SK-N-SH (cell line): ENCODE data around the gene NF2. TPM values are rescaled to one million over a fixed set of nuclear protein-coding genes. Genes with fewer than 3 reads are reported as not detected.

Experiments used
- CTCF ChIA-PET: fragments of 300-600, 350-600 bp; formaldehyde crosslinking; extraction: SDS; loops from one replicate; lab custom pipeline; 2021; lab: Yijun Ruan, JAX
- POLR2A ChIA-PET: fragments of 350-600 bp; sonication (Branson Sonifier 250); formaldehyde crosslinking; extraction: SDS; loops from one replicate; lab custom pipeline; 2020; ENCODE audit warnings: antibody characterized with exemption, inconsistent platforms; lab: Yijun Ruan, JAX
- DNase-seq: peaks from one replicate; pipeline ENCODE4 v3.0.0; 2012
- H2AFZ ChIP-seq: fragments of 200-600 bp; sonication (generic); 2 replicates; pipeline ENCODE4 v1.8.1; 2016; ENCODE audit warnings: antibody characterized with exemption, mild to moderate bottlenecking, low read depth
- H3F3A ChIP-seq: fragments of 200-600 bp; sonication (generic); replicated peaks from 2 replicates; pipeline ENCODE3; 2016; ENCODE audit warnings: antibody characterized with exemption, mild to moderate bottlenecking; ENCODE audit not compliant: insufficient read depth
- H3K27ac ChIP-seq, 2 experiments: fragments of 200-500 bp in 1 of 2; fragments of 200-600 bp in 1 of 2; sonication (Bioruptor generic) in 1 of 2; sonication (generic), shearing (Covaris generic) in 1 of 2; 2 replicates each; pipeline versions ENCODE4 v1.5.1 to v1.6.1; 2014 to 2016; ENCODE audit warnings: low read depth in 2 of 2, inconsistent platforms in 1 of 2, low read length in 1 of 2, mild to moderate bottlenecking in 1 of 2, mixed read lengths in 1 of 2
- H3K27me3 ChIP-seq: fragments of 200-600 bp; sonication (generic), shearing (Covaris generic); 2 replicates; pipeline ENCODE4 v1.6.1; 2016; ENCODE audit warnings: mixed run types; ENCODE audit not compliant: insufficient read depth
- H3K36me3 ChIP-seq, 2 experiments: fragments of 200-500 bp in 1 of 2; fragments of 200-600 bp in 1 of 2; sonication (Bioruptor generic) in 1 of 2; sonication (generic) in 1 of 2; replicated peaks in 1 of 2; 2 replicates each; pipeline versions ENCODE3 to v1.5.1; 2014 to 2016; ENCODE audit warnings: low read length in 1 of 2, mild to moderate bottlenecking in 1 of 2; ENCODE audit not compliant: insufficient read depth in 2 of 2, control insufficient read depth in 1 of 2
- H3K4me1 ChIP-seq, 2 experiments: fragments of 200-500 bp in 1 of 2; fragments of 200-600 bp in 1 of 2; sonication (Bioruptor generic) in 1 of 2; sonication (generic), shearing (Covaris generic) in 1 of 2; 2 replicates each; pipeline versions ENCODE4 v1.5.1 to v1.6.1; 2014 to 2016; ENCODE audit warnings: low read depth in 1 of 2, low read length in 1 of 2, mixed run types in 1 of 2; ENCODE audit not compliant: insufficient read depth in 2 of 2, control insufficient read depth in 1 of 2
- H3K4me2 ChIP-seq: fragments of 200-600 bp; sonication (generic), shearing (Covaris generic); 2 replicates; pipeline ENCODE4 v1.6.1; 2017; ENCODE audit warnings: mixed run types
- H3K4me3 ChIP-seq, 2 experiments: fragments of 200-500 bp in 1 of 2; fragments of 200-600 bp in 1 of 2; sonication (Bioruptor generic) in 1 of 2; sonication (generic), shearing (Covaris generic) in 1 of 2; 2 replicates each; pipeline versions ENCODE4 v1.5.1 to v1.8.1; 2014 to 2016; ENCODE audit warnings: low read depth in 2 of 2, inconsistent platforms in 1 of 2, low read length in 1 of 2, mild to moderate bottlenecking in 1 of 2, mixed read lengths in 1 of 2, moderate library complexity in 1 of 2
- H3K79me2 ChIP-seq: fragments of 200-600 bp; sonication (generic); 2 replicates; pipeline ENCODE4 v1.8.1; 2017; ENCODE audit warnings: mild to moderate bottlenecking; ENCODE audit not compliant: insufficient read depth
- H3K9ac ChIP-seq: fragments of 200-600 bp; sonication (generic); 2 replicates; pipeline ENCODE4 v1.6.1; 2017; ENCODE audit warnings: mixed run types
- H3K9me2 ChIP-seq: fragments of 200-600 bp; sonication (generic); 2 replicates; pipeline ENCODE4 v1.6.1; 2017; ENCODE audit warnings: mixed run types
- H3K9me3 ChIP-seq: fragments of 200-600 bp; sonication (generic); 2 replicates; pipeline ENCODE4 v1.6.1; 2017; ENCODE audit warnings: mixed run types, mild to moderate bottlenecking, moderate library complexity
- H4K20me1 ChIP-seq: fragments of 200-600 bp; sonication (generic); 2 replicates; pipeline ENCODE4 v1.6.1; 2017; ENCODE audit warnings: mild to moderate bottlenecking, mixed run types; ENCODE audit not compliant: insufficient read depth
- CHD2 ChIP-seq: fragments of 150-350 bp; IDR thresholded peaks from 2 replicates; pipeline ENCODE4 v1.6.1; 2018; ENCODE audit warnings: low read length; ENCODE audit not compliant: partially characterized antibody
- ELF1 ChIP-seq: IDR thresholded peaks from 2 replicates; pipeline ENCODE4 v1.4.0; 2012
- FOSL2 ChIP-seq: IDR thresholded peaks from 2 replicates; pipeline ENCODE4 v1.4.0; 2012; ENCODE audit warnings: low read depth, mild to moderate bottlenecking, moderate library complexity, borderline replicate concordance
- FOXM1 ChIP-seq: IDR thresholded peaks from 2 replicates; pipeline ENCODE4 v1.4.0; 2012; ENCODE audit warnings: low read depth, mild to moderate bottlenecking
- GATA2 ChIP-seq: sonication (generic); formaldehyde crosslinking; IDR thresholded peaks from 2 replicates; pipeline ENCODE4 v1.5.0; 2020; ENCODE audit warnings: mild to moderate bottlenecking, missing genetic modification reagents
- IRF3 ChIP-seq: fragments of 150-350 bp; IDR thresholded peaks from 2 replicates; pipeline ENCODE4 v1.6.1; 2016; ENCODE audit warnings: mild to moderate bottlenecking, low read depth, low read length
- MEF2A ChIP-seq: IDR thresholded peaks from 2 replicates; pipeline ENCODE4 v1.4.0; 2012; ENCODE audit warnings: low read depth, borderline replicate concordance
- MXI1 ChIP-seq: IDR thresholded peaks from 2 replicates; pipeline ENCODE4 v1.6.1; 2012; ENCODE audit warnings: mild to moderate bottlenecking, low read depth, low read length, improper control_type of control experiment
- NRF1 ChIP-seq: IDR thresholded peaks from 2 replicates; pipeline ENCODE4 v1.6.1; 2012; ENCODE audit warnings: low read depth, mild to moderate bottlenecking, low read length
- POLR2AphosphoS5 ChIP-seq: IDR thresholded peaks from 2 replicates; pipeline ENCODE4 v1.6.1; 2012; ENCODE audit warnings: low read depth, low read length
- RAD21 ChIP-seq: IDR thresholded peaks from 2 replicates; pipeline ENCODE4 v1.6.1; 2012; ENCODE audit warnings: mild to moderate bottlenecking, low read length
- REST ChIP-seq: IDR thresholded peaks from 2 replicates; pipeline ENCODE4 v1.6.1; 2012; ENCODE audit warnings: mild to moderate bottlenecking, low read depth, low read length, moderate library complexity
- RFX5 ChIP-seq: IDR thresholded peaks from 2 replicates; pipeline ENCODE4 v1.6.1; 2012; ENCODE audit warnings: mild to moderate bottlenecking, improper control_type of control experiment, low read length
- RXRA ChIP-seq: IDR thresholded peaks from 2 replicates; pipeline ENCODE4 v1.4.0; 2012; ENCODE audit warnings: low read depth, mild to moderate bottlenecking, borderline replicate concordance
- SMC3 ChIP-seq: IDR thresholded peaks from 2 replicates; pipeline ENCODE4 v1.6.1; 2012; ENCODE audit warnings: low read depth, low read length, improper control_type of control experiment
- USF1 ChIP-seq: IDR thresholded peaks from 2 replicates; pipeline ENCODE4 v1.4.0; 2012; ENCODE audit warnings: low read depth, borderline replicate concordance
- YY1 ChIP-seq: IDR thresholded peaks from 2 replicates; pipeline ENCODE4 v1.4.0; 2012; ENCODE audit warnings: low read depth, mild to moderate bottlenecking
- ZBTB33 ChIP-seq: IDR thresholded peaks from 2 replicates; pipeline ENCODE4 v1.4.0; 2012; ENCODE audit warnings: low read depth, borderline replicate concordance
- WGBS: methylation state at CpG from one replicate; pipeline ENCODE4 v1.1.6; 2017; ENCODE audit warnings: low lambda C conversion rate; 5-methylcytosine and 5-hydroxymethylcytosine counted together
- polyA plus RNA-seq, 3 experiments: library from polyadenylated mRNA; depleted of rRNA; stranded (reverse); fragments of >200 nt; gene quantifications; 2 replicates each; pipeline ENCODE4 v1.2.3, GENCODE V29; 2012
- TF ChIP-seq, protein P1 (sequence below): fragments of 200-600 bp; sonication (generic); IDR thresholded peaks from 2 replicates; pipeline ENCODE4 v1.6.1; 2017; ENCODE audit warnings: antibody characterized with exemption, mild to moderate bottlenecking, moderate library complexity
- TF ChIP-seq, protein P2 (sequence below): IDR thresholded peaks from 2 replicates; pipeline ENCODE4 v1.4.0; 2012; ENCODE audit warnings: low read depth
- TF ChIP-seq, protein P3 (sequence below): IDR thresholded peaks from 2 replicates; pipeline ENCODE4; 2012

The NF2 gene
- polyA plus RNA-seq (2012; rRNA removed) = 43.8 and 44.1 TPM in 2 replicates
- 43.2 and 47.6 TPM in 2 replicates for polyA plus RNA-seq (2012; cell fraction: cytosol; rRNA removed)
- polyA plus RNA-seq (2012; cell fraction: nucleus; rRNA removed) = 25.8 and 32.0 TPM in 2 replicates

GRCh38 chr22:29603358-29604075, at the start of gene NF2:
Gene NF2, plus strand, starts transcription at chr22:29603633. Its CDS starts 366 bp downstream, at chr22:29603999.
- WGBS = 0% methylated on average over 8 of the region's 74 CpGs
- Histone ChIP-seq H3K36me3 (peaks cover 0 to 3% of the 10 kb centered on the region in 2 experiments), H3K27me3 (no peaks in the 10 kb centered on the region), H3K9me2 (no peaks in the 10 kb centered on the region), H3K4me1 (peaks cover 3 to 11% of the 10 kb centered on the region in 2 experiments; a peak in 2 of 4 replicates), H4K20me1 (no peaks in the 10 kb centered on the region), H3K9me3 (no peaks in the 10 kb centered on the region), H3K79me2 (peaks cover 50% of the 10 kb centered on the region), H3K27ac (peak within 1 kb of the TSS; percentile 73 to 79), H3K4me3 (peak within 1 kb of the TSS; percentile 75 to 77), H3F3A (no peaks in the 10 kb centered on the region), H3K4me2 (peak within 1 kb of the TSS; percentile 79), H2AFZ (peak within 1 kb of the TSS; percentile 91), H3K9ac (peak within 1 kb of the TSS; percentile 83)
- POLR2A ChIA-PET = interaction anchor here (1.5 kb wide), 1 partner anchor 50 kb away, joined by 4 read pairs; the partner anchor contains the start of gene THOC5
- peak; percentile 99 for DNase-seq
- CTCF ChIA-PET = interaction anchor here (1.9 to 4.6 kb wide), 4 partner anchors 11 to 682 kb away, joined by 5 to 35 read pairs (median 8); no protein-coding TSS in a partner anchor
- TF ChIP-seq REST (no peak), IRF3 (peak; percentile 82; the same call in 1 of the 2 replicates), ELF1 (no peak), RAD21 (no peak), GATA2 (no peak), FOSL2 (no peak), CHD2 (peak; percentile 93), POLR2AphosphoS5 (no peak; the same call in 1 of the 2 replicates), NRF1 (peak; percentile 66), RFX5 (peak; percentile 92), FOXM1 (no peak), MXI1 (peak; percentile 94), SMC3 (no peak), USF1 (peak; percentile 44; the same call in 1 of the 2 replicates), YY1 (peak; percentile 53; the same call in 1 of the 2 replicates), ZBTB33 (no peak), RXRA (no peak), MEF2A (no peak)
- TF ChIP-seq, protein P1, sequence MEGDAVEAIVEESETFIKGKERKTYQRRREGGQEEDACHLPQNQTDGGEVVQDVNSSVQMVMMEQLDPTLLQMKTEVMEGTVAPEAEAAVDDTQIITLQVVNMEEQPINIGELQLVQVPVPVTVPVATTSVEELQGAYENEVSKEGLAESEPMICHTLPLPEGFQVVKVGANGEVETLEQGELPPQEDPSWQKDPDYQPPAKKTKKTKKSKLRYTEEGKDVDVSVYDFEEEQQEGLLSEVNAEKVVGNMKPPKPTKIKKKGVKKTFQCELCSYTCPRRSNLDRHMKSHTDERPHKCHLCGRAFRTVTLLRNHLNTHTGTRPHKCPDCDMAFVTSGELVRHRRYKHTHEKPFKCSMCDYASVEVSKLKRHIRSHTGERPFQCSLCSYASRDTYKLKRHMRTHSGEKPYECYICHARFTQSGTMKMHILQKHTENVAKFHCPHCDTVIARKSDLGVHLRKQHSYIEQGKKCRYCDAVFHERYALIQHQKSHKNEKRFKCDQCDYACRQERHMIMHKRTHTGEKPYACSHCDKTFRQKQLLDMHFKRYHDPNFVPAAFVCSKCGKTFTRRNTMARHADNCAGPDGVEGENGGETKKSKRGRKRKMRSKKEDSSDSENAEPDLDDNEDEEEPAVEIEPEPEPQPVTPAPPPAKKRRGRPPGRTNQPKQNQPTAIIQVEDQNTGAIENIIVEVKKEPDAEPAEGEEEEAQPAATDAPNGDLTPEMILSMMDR = peak; percentile 20; the same call in 1 of the 2 replicates
- TF ChIP-seq, protein P2, sequence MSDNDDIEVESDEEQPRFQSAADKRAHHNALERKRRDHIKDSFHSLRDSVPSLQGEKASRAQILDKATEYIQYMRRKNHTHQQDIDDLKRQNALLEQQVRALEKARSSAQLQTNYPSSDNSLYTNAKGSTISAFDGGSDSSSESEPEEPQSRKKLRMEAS = peak; percentile 18; the same call in 1 of the 2 replicates
- TF ChIP-seq, protein P3, sequence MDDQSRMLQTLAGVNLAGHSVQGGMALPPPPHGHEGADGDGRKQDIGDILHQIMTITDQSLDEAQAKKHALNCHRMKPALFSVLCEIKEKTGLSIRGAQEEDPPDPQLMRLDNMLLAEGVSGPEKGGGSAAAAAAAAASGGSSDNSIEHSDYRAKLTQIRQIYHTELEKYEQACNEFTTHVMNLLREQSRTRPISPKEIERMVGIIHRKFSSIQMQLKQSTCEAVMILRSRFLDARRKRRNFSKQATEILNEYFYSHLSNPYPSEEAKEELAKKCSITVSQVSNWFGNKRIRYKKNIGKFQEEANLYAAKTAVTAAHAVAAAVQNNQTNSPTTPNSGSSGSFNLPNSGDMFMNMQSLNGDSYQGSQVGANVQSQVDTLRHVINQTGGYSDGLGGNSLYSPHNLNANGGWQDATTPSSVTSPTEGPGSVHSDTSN = no peak
